ENCODE measurements around the gene CD9.

The CD9 gene

GRCh38 chr12:6193853-6194815 is 6.1 kb upstream of the CD9 start:
- peaks cover 33% of the 10 kb centered on the region for H3K27me3 ChIP-seq (ENCODE audit: insufficient read depth, poor library complexity, severe bottlenecking)
- DNase-seq (ENCODE audit: low read depth in 1 of 2, low spot score in 1 of 2), result peak in 1 of 2 experiments; percentile 30
- TF ChIP-seq GABPA (IDR thresholded peaks at IDR 0.05; ENCODE audit: low read depth), result no peak
- TF ChIP-seq CTCF (IDR thresholded peaks at IDR 0.05; ENCODE audit: insufficient read depth, low read length), result no peak
- no peak for TF ChIP-seq REST (IDR thresholded peaks at IDR 0.05; ENCODE audit: insufficient replicate concordance, low read depth)
- TF ChIP-seq POLR2AphosphoS5 (IDR thresholded peaks at IDR 0.05; ENCODE audit: low read depth), result no peak
- TF ChIP-seq SPI1 (IDR thresholded peaks at IDR 0.05; ENCODE audit: borderline replicate concordance, low read depth), result no peak
- no peak overlapping the region for H3K4me3 ChIP-seq (replicated peaks; ENCODE audit: insufficient read depth, low read length)
- H3K27ac ChIP-seq (replicated peaks), result no peak overlapping the region

GRCh38 chr12:6195665-6196535 is 4.3 kb upstream of the CD9 start:
- no peak for TF ChIP-seq SPI1 (IDR thresholded peaks at IDR 0.05; ENCODE audit: borderline replicate concordance, low read depth)
- TF ChIP-seq CTCF (IDR thresholded peaks at IDR 0.05; ENCODE audit: insufficient read depth, low read length), result peak; percentile 80
- no peak overlapping the region for H3K27ac ChIP-seq (replicated peaks)

GRCh38 chr12:6198051-6198450 is 2.1 kb upstream of the CD9 start:
- no peak overlapping the region for H3K4me3 ChIP-seq (replicated peaks; ENCODE audit: insufficient read depth, low read length)

More at GRCh38 chr12:6195665-6196535, 4.3 kb upstream of the CD9 start:
- Histone ChIP-seq H3K4me3 (replicated peaks; ENCODE audit: insufficient read depth, low read length) (no peak overlapping the region), H3K27me3 (ENCODE audit: insufficient read depth, poor library complexity, severe bottlenecking) (peaks cover 36% of the 10 kb centered on the region)
- peak; percentile 28 to 65 for DNase-seq (ENCODE audit: low read depth in 1 of 2, low spot score in 1 of 2)

GRCh38 chr12:6198556-6198955 is 1.6 kb upstream of the CD9 start:
- no peak for DNase-seq (ENCODE audit: low read depth in 1 of 2, low spot score in 1 of 2)
- no peak overlapping the region for H3K27ac ChIP-seq (replicated peaks)
- H3K27me3 ChIP-seq (ENCODE audit: insufficient read depth, poor library complexity, severe bottlenecking), result peaks cover 34% of the 10 kb centered on the region
- TF ChIP-seq CTCF (IDR thresholded peaks at IDR 0.05; ENCODE audit: insufficient read depth, low read length) (no peak), SPI1 (IDR thresholded peaks at IDR 0.05; ENCODE audit: borderline replicate concordance, low read depth) (no peak), REST (IDR thresholded peaks at IDR 0.05; ENCODE audit: insufficient replicate concordance, low read depth) (no peak), GABPA (IDR thresholded peaks at IDR 0.05; ENCODE audit: low read depth) (no peak), POLR2AphosphoS5 (IDR thresholded peaks at IDR 0.05; ENCODE audit: low read depth) (no peak)
- H3K4me3 ChIP-seq (replicated peaks; ENCODE audit: insufficient read depth, low read length), result no peak overlapping the region

More at GRCh38 chr12:6198051-6198450, 2.1 kb upstream of the CD9 start:
- TF ChIP-seq GABPA (IDR thresholded peaks at IDR 0.05; ENCODE audit: low read depth) (no peak), POLR2AphosphoS5 (IDR thresholded peaks at IDR 0.05; ENCODE audit: low read depth) (no peak)
- H3K27ac ChIP-seq (replicated peaks), result no peak overlapping the region
- DNase-seq (ENCODE audit: low read depth in 1 of 2, low spot score in 1 of 2), result no peak
- H3K27me3 ChIP-seq (ENCODE audit: insufficient read depth, poor library complexity, severe bottlenecking), result peaks cover 39% of the 10 kb centered on the region

All from HL-60 (cell line).